ENCODE measurements around the gene PRTG.

Gene PRTG

DNA sequence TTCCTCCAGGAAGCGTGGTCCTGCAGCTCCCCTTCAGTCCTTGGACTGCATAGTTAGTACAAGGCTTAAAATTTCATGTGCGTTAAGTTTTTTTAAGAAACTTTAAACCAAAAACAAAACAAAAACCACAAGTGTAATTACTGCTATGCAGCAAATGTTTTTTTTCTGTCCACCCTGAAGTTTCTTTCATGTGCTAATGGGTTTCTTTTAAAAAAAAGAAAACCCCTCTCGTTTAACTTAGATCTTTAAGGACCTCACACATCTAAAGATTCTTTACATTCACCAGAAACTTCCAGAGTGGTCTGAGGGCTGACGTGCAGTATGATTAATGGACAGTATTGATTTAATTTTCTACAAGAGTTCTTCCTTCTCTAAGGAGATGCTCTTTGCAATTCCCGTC is 82.8 kb downstream of the PRTG start:
- H3K9me2 ChIP-seq (replicated peaks; ENCODE audit: control insufficient read depth, low read length), result no peaks in the 10 kb centered on the region
- H3K4me1 ChIP-seq (ENCODE audit: control insufficient read depth, low read length), result no peaks in the 10 kb centered on the region
- no peak for TF ChIP-seq EZH2phosphoT487 (IDR thresholded peaks at IDR 0.05; ENCODE audit: borderline replicate concordance, low read length)
- TF ChIP-seq, protein P1, sequence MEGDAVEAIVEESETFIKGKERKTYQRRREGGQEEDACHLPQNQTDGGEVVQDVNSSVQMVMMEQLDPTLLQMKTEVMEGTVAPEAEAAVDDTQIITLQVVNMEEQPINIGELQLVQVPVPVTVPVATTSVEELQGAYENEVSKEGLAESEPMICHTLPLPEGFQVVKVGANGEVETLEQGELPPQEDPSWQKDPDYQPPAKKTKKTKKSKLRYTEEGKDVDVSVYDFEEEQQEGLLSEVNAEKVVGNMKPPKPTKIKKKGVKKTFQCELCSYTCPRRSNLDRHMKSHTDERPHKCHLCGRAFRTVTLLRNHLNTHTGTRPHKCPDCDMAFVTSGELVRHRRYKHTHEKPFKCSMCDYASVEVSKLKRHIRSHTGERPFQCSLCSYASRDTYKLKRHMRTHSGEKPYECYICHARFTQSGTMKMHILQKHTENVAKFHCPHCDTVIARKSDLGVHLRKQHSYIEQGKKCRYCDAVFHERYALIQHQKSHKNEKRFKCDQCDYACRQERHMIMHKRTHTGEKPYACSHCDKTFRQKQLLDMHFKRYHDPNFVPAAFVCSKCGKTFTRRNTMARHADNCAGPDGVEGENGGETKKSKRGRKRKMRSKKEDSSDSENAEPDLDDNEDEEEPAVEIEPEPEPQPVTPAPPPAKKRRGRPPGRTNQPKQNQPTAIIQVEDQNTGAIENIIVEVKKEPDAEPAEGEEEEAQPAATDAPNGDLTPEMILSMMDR (IDR thresholded peaks at IDR 0.05; ENCODE audit: low read depth, low read length, poor library complexity, severe bottlenecking), result no peak
- no peaks in the 10 kb centered on the region for H3K36me3 ChIP-seq (ENCODE audit: control insufficient read depth, low read length)
- H3F3A ChIP-seq (ENCODE audit: control insufficient read depth, insufficient read depth), result no peaks in the 10 kb centered on the region
- H4K20me1 ChIP-seq (ENCODE audit: control insufficient read depth, insufficient read depth, low read depth, low read length), result no peaks in the 10 kb centered on the region
- no peaks in the 10 kb centered on the region for H3K9me3 ChIP-seq (ENCODE audit: control insufficient read depth, insufficient read depth, low read length)
- no peaks in the 10 kb centered on the region for H3K27me3 ChIP-seq (ENCODE audit: control insufficient read depth, low read length)
- no peak overlapping the region for H3K4me2 ChIP-seq (ENCODE audit: low read length)
- no peak overlapping the region for H3K27ac ChIP-seq (ENCODE audit: low read depth, low read length)
- no peaks in the 10 kb centered on the region for H3K79me2 ChIP-seq (ENCODE audit: control insufficient read depth, low read length)
- no peak overlapping the region for H3K4me3 ChIP-seq (ENCODE audit: low read length)

DNA sequence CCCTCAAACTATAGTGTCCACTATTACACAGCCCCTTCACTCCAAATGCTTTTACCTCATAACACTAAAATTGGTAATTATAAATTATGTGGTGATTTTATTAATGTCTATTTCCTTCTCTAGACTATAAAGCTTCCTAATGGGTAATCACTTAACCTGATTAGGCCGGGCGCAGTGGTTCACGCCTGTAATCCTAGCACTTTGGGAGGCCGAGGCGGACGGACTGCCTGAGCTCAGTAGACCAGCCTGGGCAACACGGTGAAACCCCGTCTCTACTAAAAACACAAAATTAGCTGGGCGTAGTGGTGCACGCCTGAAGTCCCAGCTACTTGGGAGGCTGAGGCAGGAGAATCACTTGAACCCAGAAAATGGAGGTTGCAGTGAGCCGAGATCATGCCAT is 83.5 kb downstream of the PRTG start:
- no peaks in the 10 kb centered on the region for H3K36me3 ChIP-seq (ENCODE audit: control insufficient read depth, low read length)
- no peak overlapping the region for H3K4me2 ChIP-seq (ENCODE audit: low read length)
- no peaks in the 10 kb centered on the region for H3K4me1 ChIP-seq (ENCODE audit: control insufficient read depth, low read length)
- no peaks in the 10 kb centered on the region for H4K20me1 ChIP-seq (ENCODE audit: control insufficient read depth, insufficient read depth, low read depth, low read length)
- H3K27ac ChIP-seq (ENCODE audit: low read depth, low read length), result no peak overlapping the region
- H3K27me3 ChIP-seq (ENCODE audit: control insufficient read depth, low read length), result peaks cover 3% of the 10 kb centered on the region
- no peaks in the 10 kb centered on the region for H3K79me2 ChIP-seq (ENCODE audit: control insufficient read depth, low read length)
- no peaks in the 10 kb centered on the region for H3K9me2 ChIP-seq (replicated peaks; ENCODE audit: control insufficient read depth, low read length)
- TF ChIP-seq, protein P1 (IDR thresholded peaks at IDR 0.05; ENCODE audit: low read depth, low read length, poor library complexity, severe bottlenecking), result no peak
- no peak for TF ChIP-seq EZH2phosphoT487 (IDR thresholded peaks at IDR 0.05; ENCODE audit: borderline replicate concordance, low read length)
- H3K9me3 ChIP-seq (ENCODE audit: control insufficient read depth, insufficient read depth, low read length), result no peaks in the 10 kb centered on the region
- H3F3A ChIP-seq (ENCODE audit: control insufficient read depth, insufficient read depth), result no peaks in the 10 kb centered on the region
- no peak overlapping the region for H3K4me3 ChIP-seq (ENCODE audit: low read length)

DNA sequence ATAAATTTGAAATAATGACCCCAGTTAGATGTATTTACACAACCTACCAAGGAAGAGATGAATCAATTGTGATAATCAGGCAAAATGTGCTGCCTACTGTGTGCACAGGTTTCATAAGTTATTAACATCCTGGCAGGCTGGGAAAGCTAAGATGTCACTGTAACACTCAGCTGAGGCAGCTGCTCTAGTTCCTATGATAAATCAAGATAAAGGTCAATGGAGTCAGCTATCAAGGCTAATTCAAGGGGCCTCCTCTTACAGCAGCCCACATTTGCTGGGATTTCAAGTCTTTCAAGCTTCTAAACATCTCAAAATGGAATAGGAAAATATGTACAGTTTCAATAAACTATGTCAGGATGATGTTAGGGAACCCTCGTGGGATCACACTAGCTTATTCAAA is 84.1 kb downstream of the PRTG start:
- no peak for TF ChIP-seq EZH2phosphoT487 (IDR thresholded peaks at IDR 0.05; ENCODE audit: borderline replicate concordance, low read length)
- TF ChIP-seq, protein P1 (IDR thresholded peaks at IDR 0.05; ENCODE audit: low read depth, low read length, poor library complexity, severe bottlenecking), result no peak
- Histone ChIP-seq H3F3A (ENCODE audit: control insufficient read depth, insufficient read depth) (no peaks in the 10 kb centered on the region), H3K4me2 (ENCODE audit: low read length) (no peak overlapping the region), H3K79me2 (ENCODE audit: control insufficient read depth, low read length) (no peaks in the 10 kb centered on the region), H3K27me3 (ENCODE audit: control insufficient read depth, low read length) (peaks cover 3% of the 10 kb centered on the region), H3K27ac (ENCODE audit: low read depth, low read length) (no peak overlapping the region), H3K4me3 (ENCODE audit: low read length) (no peak overlapping the region), H3K9me2 (replicated peaks; ENCODE audit: control insufficient read depth, low read length) (no peaks in the 10 kb centered on the region), H3K4me1 (ENCODE audit: control insufficient read depth, low read length) (no peaks in the 10 kb centered on the region), H4K20me1 (ENCODE audit: control insufficient read depth, insufficient read depth, low read depth, low read length) (no peaks in the 10 kb centered on the region), H3K36me3 (ENCODE audit: control insufficient read depth, low read length) (no peaks in the 10 kb centered on the region), H3K9me3 (ENCODE audit: control insufficient read depth, insufficient read depth, low read length) (no peaks in the 10 kb centered on the region)

All from DOHH2 (cell line).